GM11168 (cell line): ENCODE measurements around the gene PARD6G.
"Not testable (repeated sequence)": the region's sequence is repeated elsewhere in the genome, so short reads cannot be mapped to it uniquely, and the experiment has no call there.

Source experiments
- in situ Hi-C: fragments of 300-500 bp; cut with MboI; formaldehyde crosslinking; loops from one replicate; pipeline ENCODE4 v1.12.0; 2022; ENCODE audit warnings: low sequenced_read_pairs; ENCODE audit not compliant: unreplicated experiment

Gene PARD6G

GRCh38 chr18:80247393-80247841 is at the start of gene PARD6G:
TSS of gene PARD6G (minus strand) at chr18:80247514. CDS start at chr18:80247348, 166 bp downstream.
- in situ Hi-C loops = no loop called here

- in situ Hi-C loops = not testable (repeated sequence)
Observed at GRCh38 chr18:80262241-80263033, 15.1 kb upstream of the PARD6G start.

DNA sequence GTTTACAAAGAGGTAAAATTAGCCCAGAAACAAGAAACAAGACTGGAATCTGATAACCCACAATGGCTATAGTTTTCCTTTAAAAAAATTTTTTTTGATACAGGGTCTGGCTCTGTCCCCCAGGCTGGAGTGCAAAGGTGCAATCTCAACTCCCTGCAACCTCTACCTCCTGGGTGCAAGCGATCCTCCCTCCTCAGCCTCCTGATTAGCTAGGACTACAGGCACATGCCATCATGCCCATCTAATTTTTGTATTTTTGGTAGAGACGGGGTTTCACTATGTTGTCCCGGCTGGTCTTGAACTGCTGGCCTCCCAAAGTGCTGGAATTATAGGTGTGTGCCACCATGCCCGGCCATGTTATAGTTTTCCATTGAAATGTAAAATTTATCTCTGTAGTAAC is 12.3 kb upstream of the PARD6G start:
- in situ Hi-C loops = no loop called here

DNA sequence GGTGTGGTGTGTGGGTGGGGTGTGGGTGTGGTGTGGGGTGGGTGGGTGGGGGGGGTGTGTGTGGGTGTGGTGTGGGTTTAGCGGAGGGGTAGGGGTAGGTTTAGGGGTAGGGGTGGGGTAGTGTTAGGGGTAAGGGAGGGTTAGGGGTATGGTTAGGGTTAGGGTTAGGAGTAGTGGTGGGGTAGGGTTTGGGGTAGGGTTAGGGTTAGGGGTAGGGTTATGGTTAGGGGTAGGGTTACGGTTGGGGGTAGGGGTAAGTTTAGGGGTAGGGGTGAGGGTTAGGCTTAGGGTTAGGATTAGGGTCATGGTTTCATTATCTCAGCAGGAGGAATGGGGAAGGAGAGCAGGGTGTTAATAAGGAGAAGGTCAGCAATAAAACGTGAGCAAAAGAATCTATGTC is 11.3 kb upstream of the PARD6G start:
- in situ Hi-C loops = no loop called here

- in situ Hi-C loops = not testable (repeated sequence)
Observed at GRCh38 chr18:80257579-80258543, 10.5 kb upstream of the PARD6G start.

DNA sequence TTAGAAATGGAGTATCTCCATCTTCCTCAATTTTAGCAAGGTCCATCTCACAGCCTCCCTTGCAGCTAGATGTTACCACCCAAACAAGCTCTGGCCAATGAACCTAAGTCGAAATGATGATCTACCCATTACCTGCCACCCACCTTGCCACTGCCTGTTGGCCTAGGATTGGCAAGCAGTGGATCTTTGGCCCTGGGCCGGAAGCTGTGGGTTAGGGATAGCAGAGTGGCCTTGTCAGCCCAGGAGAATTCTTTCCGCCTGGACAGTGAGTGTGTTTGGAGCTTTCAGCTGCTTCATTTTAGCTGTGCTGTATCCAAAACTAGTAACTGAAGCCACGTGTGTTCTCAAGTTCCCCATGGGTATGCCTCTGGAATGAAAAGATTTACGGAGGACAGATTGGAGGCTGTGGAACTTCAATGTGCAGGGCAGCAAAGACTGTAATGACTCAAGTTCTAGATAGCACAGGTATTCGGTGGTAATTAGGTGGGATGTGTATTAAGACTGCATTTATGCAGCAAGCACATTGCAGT is 7.7 kb upstream of the PARD6G start:
- in situ Hi-C loops = no loop called here

DNA sequence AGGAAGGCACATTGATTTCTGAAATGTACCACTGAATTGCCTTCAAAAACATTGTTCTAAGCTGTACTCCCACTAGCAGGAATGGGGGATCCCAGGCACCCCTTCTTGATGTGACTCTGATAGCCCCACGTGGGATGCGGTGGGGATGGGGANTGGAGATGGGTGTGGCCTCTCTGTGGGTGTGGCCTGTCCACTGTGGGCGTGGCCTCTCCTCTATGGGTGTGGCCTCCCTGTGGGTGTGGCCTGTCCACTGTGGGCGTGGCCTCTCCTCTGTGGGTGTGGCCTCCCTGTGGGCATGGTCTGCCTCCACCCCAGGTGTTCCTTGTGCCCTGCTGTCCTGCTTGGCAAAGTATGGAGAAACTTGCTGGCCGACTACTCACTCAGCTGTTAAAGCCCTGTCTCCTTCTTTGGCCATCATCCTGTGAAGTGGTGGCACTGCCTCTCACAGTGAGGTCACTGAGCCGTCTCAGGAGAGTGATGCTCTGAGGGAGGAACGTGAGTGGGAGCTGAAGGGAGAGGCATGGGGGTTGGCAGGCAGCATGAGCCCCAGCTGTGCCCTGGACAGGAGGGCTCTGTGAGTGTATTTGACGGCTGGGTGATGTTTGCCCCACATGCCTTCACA is 6.7 kb upstream of the PARD6G start:
- in situ Hi-C loops = no loop called here

- in situ Hi-C loops = no loop called here
Observed at GRCh38 chr18:80253236-80253635, 5.9 kb upstream of the PARD6G start.

GRCh38 chr18:80252136-80252535 is 4.8 kb upstream of the PARD6G start:
- in situ Hi-C loops = no loop called here

- in situ Hi-C loops = no loop called here
Observed at GRCh38 chr18:80251700-80252099, 4.4 kb upstream of the PARD6G start.

DNA sequence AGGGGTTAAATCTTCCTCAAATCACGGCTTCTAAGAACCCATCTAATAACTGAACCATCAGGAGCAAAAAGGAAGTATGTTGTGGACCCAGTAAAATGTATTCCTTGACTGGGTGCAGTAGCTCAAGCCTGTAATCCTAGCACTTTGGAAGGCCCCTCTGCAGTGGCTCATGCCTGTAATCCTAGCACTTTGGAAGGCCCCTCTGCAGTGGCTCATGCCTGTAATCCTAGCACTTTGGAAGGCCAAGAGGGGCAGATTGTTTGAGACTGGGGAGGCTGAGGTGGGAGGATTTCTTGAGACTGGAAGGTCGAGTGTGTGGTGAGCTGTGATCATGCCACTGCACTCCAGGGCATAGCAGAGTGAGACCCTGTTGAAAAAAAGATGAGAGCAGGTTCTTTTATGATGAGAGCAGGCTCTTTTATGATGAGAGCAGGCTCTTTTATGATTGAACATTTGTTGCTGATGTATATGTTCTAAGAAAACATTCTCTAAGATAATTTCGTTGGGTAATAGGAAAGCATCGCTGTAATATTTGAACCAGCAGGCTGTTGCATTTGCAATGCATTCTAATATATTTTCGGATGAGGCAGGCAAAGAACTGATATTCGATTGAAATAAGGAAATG is 3.5 kb upstream of the PARD6G start:
- in situ Hi-C loops = no loop called here

DNA sequence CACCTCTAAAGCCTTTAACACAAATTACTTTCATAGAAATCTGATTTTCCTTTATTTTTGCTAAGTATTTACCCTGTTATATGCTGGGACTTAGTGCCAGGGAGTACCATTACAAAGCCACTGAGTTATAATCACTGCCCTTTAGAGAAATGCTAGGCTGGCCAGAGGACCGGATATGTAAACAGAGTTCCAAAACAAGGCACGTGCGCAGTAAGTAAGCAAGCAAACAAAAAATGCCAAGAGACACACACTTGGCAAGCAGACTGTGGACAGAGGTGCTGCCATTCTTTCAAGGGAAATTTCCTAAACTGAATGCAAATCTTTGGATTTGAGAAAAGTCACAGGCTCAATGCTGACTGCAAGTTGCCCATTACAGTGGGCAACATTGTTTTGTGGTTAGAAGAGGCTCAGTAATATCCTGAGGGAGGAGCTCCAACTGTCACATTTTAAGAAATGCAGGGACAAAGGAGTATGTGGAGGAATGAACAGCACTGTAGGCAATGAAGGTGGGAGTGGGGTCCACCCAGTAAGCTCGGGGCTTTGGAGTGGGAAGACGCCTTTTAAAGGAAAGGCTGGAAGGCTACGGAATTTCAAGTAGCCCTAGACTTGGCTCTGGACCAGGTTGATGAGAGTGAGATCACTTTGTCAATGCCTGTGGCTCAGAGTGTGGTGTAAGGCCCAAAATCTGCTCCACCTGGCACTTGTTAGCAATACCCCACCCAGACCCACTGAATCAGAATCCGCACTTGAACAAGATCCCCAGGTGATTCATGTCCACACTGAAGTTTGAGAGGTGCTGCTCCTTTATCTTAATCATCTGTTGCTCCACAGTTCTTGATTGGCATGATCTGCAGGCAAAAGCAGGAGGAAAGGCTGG is 2.1 kb upstream of the PARD6G start:
- in situ Hi-C loops = no loop called here

DNA sequence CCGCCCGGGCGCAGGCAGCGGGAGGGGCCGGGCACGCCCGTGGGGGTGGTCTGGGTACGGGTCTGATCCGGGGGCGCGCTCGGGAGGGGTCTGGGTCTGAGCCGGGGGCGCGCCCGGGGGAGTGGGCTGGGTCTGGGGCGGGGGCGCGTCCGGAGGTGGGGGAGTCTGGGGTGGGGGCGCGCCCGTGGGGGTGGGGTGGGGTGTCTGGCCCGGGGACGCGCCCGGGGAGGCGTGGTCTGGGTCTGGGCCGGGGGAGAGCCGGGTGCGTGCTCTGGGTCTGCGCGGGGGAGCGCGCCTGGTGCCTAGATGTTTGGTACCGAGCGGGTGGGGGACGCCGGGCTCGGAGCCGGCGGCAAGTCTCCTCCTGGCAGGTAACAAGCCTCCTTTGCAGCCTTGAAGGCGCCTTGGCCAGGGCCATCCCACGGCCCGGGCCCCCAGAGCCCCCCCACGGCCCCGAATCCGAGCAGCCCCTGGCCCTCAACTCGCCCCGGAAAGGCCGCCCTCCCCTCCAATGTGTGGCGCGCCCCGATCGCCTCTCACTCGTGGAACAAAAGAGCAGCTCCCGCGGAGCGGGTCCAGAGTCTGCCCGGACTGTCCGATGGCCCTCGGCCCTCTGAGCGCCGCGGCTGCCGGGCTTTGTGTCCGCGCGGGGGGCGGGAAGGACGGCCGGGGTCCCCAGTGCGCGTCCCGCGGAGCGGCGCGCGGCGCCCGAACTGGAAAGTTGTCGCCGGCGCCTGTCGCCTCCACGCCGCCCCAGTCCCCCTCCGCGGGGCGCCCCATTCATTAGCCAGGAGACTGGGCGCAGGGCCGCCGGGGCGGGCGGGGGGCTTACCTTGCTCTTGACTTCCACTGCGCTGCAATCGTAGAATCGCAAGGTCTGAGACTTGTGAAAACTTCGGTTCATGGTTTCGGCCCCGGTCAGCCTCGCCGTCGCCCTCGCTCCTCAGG is 595 bp downstream of the PARD6G start:
- in situ Hi-C loops = no loop called here

- in situ Hi-C loops = no loop called here
Observed at GRCh38 chr18:80245781-80246444, 1.4 kb downstream of the PARD6G start.

DNA sequence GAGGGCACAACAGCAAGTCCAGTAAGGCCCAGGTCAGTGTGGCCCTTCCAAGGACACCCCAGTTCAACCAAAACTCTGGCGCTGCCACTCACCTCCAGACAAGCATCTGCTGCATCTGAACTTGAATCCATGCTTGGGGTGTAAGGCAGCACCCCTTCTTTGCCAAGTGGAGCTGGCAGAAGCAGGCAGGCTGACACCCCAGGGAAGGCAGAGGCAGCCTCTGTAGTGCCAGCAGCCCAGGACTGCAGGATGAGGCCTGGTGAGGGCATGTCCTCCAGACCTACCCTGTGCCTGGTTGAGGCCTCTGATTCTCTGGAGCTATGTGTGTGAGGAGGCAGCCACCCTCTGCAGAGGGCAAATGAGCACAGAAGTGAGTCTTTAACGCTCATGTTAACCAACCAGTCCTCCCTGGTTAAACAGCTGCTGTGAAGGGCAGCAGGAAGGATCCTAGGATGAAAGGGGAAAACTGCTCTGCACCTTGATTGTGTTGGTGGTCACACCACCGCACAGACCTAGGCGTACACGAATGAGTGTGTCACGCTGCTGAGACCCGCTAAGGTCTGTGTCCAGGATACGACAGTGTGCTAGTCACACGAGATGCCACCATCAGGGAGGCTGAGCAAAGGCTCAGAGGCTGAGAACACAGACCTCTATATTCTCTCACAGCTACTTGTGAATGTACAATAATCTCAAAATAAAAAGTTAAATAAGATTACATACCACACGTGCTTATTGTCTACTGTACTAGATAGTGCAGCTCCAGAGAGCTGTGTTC is 2.2 kb downstream of the PARD6G start:
- in situ Hi-C loops = no loop called here

DNA sequence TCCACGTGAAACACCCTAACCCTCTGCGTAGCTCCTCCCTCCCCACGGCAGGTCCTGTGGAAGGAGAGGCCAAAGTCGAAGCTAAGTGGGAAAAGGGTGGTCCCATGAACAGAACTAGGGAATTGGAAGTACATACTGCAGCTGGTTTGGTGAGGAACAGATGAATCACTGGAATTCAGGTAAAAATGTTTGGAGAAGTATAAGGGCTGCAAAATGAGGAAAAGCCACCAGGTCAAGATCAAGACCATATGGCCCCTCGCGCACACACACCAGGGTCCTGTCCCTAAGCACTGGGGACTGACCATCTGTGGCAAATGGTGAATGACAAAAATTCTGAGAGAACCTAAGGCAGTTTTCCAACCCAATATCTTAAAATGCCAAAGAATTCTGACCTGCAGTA is 3.1 kb downstream of the PARD6G start:
- in situ Hi-C loops = no loop called here

- in situ Hi-C loops = no loop called here
Observed at GRCh38 chr18:80243204-80243603, 4.1 kb downstream of the PARD6G start.
